IMR-90 (cell line): ENCODE data around the gene NOS3.
A peak's percentile ranks its signal among the peaks of the same experiment; 100 is the strongest.

ENCODE experiments used
- CEBPB ChIP-seq: IDR thresholded peaks from 2 replicates; pipeline ENCODE4 v1.6.1; 2012; ENCODE audit warnings: low read depth, low read length, improper control_type of control experiment
- CHD1 ChIP-seq: IDR thresholded peaks from 2 replicates; pipeline ENCODE4 v1.6.1; 2012; ENCODE audit warnings: low read depth, low read length, improper control_type of control experiment
- MAFK ChIP-seq: IDR thresholded peaks from 2 replicates; pipeline ENCODE4 v1.6.1; 2012; ENCODE audit warnings: low read depth, low read length, improper control_type of control experiment
- MAZ ChIP-seq: IDR thresholded peaks from 2 replicates; pipeline ENCODE4 v1.6.1; 2012; ENCODE audit warnings: low read depth, mild to moderate bottlenecking, low read length, improper control_type of control experiment, moderate library complexity, borderline replicate concordance
- MXI1 ChIP-seq: IDR thresholded peaks from 2 replicates; pipeline ENCODE4 v1.6.1; 2012; ENCODE audit warnings: low read depth, mild to moderate bottlenecking, low read length, moderate library complexity, borderline replicate concordance
- POLR2A ChIP-seq: IDR thresholded peaks from 2 replicates; pipeline ENCODE4 v1.6.1; 2012; ENCODE audit warnings: mild to moderate bottlenecking, low read depth, low read length
- RAD21 ChIP-seq: IDR thresholded peaks from 2 replicates; pipeline ENCODE4 v1.6.1; 2012; ENCODE audit warnings: low read length, improper control_type of control experiment
- RCOR1 ChIP-seq: IDR thresholded peaks from 2 replicates; pipeline ENCODE4 v1.6.1; 2012; ENCODE audit warnings: mild to moderate bottlenecking, low read length, improper control_type of control experiment; ENCODE audit not compliant: insufficient replicate concordance
- RFX5 ChIP-seq: IDR thresholded peaks from 2 replicates; pipeline ENCODE4 v1.8.0; 2012; ENCODE audit warnings: low read depth, mild to moderate bottlenecking, low read length, moderate library complexity
- SMC3 ChIP-seq: fragments of 150-350 bp; IDR thresholded peaks from 2 replicates; pipeline ENCODE4 v1.6.1; 2016; ENCODE audit warnings: low read depth, mild to moderate bottlenecking, antibody characterized with exemption, low read length, moderate library complexity
- TF ChIP-seq, protein P1 (sequence below): fragments of 150-350 bp; IDR thresholded peaks from 2 replicates; pipeline ENCODE4 v1.6.1; 2017; ENCODE audit warnings: mild to moderate bottlenecking, antibody characterized with exemption, low read length, low read depth
- TF ChIP-seq, protein P2 (sequence below): conservative IDR thresholded peaks from 2 replicates; pipeline ENCODE4 v1.5.1; 2012; ENCODE audit warnings: mild to moderate bottlenecking, low read depth, low read length, improper control_type of control experiment
- TF ChIP-seq, protein P3 (sequence below): fragments of 150-350 bp; IDR thresholded peaks from 2 replicates; pipeline ENCODE4 v1.6.1; 2016; ENCODE audit warnings: low read depth, mild to moderate bottlenecking, low read length, moderate library complexity, borderline replicate concordance

DNA sequence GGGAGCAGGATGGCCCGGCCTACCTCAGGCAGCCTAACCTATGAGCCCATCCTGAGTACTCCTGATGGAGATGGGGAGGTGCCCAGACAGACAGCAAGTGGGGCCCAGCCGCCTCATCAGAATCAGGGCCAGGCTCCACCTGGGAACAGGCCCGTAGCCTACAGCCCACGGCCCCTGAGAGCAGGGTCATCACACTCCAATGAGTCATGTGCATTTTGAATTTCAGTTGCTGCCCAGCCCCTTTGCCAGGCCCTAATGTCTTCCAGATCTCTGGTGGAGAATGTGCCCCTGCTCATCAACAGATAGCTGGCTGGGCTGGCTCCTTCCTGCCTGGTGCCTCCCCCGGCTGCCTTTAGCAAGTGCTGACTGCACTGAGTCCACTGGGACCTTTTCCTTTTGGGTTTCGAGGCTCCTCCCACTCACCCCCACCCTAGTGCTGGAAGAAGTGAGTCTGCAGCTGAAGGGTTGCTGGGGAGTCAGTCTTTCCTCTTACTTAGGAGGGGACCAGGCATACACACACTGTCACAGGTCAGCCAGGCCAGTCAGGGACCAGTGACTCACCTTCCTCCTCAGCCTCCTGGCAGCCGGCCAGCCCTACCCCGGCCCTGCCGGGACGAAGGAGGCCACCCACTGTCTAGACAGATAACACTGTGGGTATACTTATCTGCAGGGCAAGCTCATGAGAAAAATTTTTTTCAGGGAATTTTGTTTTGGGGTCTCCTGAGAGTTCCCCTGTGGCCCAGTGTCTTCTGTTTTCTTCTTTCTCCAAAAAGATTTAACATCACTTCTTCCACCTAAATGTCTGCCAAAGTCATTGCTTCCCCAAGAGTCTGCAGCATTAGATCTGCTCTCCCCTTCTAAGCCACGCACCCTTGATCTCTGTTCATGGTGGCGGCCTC is 48.4 kb downstream of the NOS3 start:
- TF ChIP-seq, protein P1, sequence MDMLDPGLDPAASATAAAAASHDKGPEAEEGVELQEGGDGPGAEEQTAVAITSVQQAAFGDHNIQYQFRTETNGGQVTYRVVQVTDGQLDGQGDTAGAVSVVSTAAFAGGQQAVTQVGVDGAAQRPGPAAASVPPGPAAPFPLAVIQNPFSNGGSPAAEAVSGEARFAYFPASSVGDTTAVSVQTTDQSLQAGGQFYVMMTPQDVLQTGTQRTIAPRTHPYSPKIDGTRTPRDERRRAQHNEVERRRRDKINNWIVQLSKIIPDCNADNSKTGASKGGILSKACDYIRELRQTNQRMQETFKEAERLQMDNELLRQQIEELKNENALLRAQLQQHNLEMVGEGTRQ, result no peak
- TF ChIP-seq, protein P2, sequence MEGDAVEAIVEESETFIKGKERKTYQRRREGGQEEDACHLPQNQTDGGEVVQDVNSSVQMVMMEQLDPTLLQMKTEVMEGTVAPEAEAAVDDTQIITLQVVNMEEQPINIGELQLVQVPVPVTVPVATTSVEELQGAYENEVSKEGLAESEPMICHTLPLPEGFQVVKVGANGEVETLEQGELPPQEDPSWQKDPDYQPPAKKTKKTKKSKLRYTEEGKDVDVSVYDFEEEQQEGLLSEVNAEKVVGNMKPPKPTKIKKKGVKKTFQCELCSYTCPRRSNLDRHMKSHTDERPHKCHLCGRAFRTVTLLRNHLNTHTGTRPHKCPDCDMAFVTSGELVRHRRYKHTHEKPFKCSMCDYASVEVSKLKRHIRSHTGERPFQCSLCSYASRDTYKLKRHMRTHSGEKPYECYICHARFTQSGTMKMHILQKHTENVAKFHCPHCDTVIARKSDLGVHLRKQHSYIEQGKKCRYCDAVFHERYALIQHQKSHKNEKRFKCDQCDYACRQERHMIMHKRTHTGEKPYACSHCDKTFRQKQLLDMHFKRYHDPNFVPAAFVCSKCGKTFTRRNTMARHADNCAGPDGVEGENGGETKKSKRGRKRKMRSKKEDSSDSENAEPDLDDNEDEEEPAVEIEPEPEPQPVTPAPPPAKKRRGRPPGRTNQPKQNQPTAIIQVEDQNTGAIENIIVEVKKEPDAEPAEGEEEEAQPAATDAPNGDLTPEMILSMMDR, result no peak
- TF ChIP-seq RAD21, result peak; percentile 13; the same call in 1 of the 2 replicates
- TF ChIP-seq MAFK, result no peak
- TF ChIP-seq MXI1, result no peak
- TF ChIP-seq SMC3, result no peak
- peak; percentile 88 for TF ChIP-seq POLR2A
- TF ChIP-seq CHD1, result 0 out of 2 replicates have a peak, but pooled peaks have one; percentile 43
- TF ChIP-seq, protein P3, sequence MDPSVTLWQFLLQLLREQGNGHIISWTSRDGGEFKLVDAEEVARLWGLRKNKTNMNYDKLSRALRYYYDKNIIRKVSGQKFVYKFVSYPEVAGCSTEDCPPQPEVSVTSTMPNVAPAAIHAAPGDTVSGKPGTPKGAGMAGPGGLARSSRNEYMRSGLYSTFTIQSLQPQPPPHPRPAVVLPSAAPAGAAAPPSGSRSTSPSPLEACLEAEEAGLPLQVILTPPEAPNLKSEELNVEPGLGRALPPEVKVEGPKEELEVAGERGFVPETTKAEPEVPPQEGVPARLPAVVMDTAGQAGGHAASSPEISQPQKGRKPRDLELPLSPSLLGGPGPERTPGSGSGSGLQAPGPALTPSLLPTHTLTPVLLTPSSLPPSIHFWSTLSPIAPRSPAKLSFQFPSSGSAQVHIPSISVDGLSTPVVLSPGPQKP, result no peak
- no peak for TF ChIP-seq CEBPB
- no peak for TF ChIP-seq RCOR1
- no peak for TF ChIP-seq RFX5
- peak; percentile 77 for TF ChIP-seq MAZ
